Prostate gland (tissue), 2 donors: ENCODE data around the gene ELK3.

Experiments
- CTCF ChIP-seq, 4 experiments: fragments of 200-600 bp in 2 of 4; fragments of 450-650 bp in 2 of 4; sonication (generic) in 2 of 4; IDR thresholded peaks; 1 replicate in 3 of 4; 2 replicates in 1 of 4; pipeline ENCODE4 v1.5.1; 2016 to 2019; ENCODE audit warnings: antibody characterized with exemption in 4 of 4, mild to moderate bottlenecking in 2 of 4, moderate library complexity in 2 of 4
- POLR2AphosphoS5 ChIP-seq: sonication (generic); formaldehyde crosslinking; IDR thresholded peaks from one replicate; pipeline ENCODE4 v1.6.1; 2017; ENCODE audit warnings: antibody characterized with exemption

- TF ChIP-seq CTCF (IDR thresholded peaks at IDR 0.05) (no peak), POLR2AphosphoS5 (peak; percentile 57)
Observed at GRCh38 chr12:96237465-96238077, 43.4 kb downstream of the ELK3 start.
